GM18907 (cell line): ENCODE measurements around the gene PLEKHD1.
"Not testable (repeated sequence)": the region's sequence is repeated elsewhere in the genome, so short reads cannot be mapped to it uniquely, and the experiment has no call there.

Experiments
- ATAC-seq: cut with Tn5 transposase; IDR thresholded peaks from one replicate; pipeline ENCODE4 v1.9.1; 2021; ENCODE audit warnings: mild to moderate bottlenecking, moderate library complexity; ENCODE audit not compliant: unreplicated experiment

The PLEKHD1 gene

GRCh38 chr14:69481815-69482568 is 2.5 kb upstream of the PLEKHD1 start:
- ATAC-seq: peak; percentile 92

DNA sequence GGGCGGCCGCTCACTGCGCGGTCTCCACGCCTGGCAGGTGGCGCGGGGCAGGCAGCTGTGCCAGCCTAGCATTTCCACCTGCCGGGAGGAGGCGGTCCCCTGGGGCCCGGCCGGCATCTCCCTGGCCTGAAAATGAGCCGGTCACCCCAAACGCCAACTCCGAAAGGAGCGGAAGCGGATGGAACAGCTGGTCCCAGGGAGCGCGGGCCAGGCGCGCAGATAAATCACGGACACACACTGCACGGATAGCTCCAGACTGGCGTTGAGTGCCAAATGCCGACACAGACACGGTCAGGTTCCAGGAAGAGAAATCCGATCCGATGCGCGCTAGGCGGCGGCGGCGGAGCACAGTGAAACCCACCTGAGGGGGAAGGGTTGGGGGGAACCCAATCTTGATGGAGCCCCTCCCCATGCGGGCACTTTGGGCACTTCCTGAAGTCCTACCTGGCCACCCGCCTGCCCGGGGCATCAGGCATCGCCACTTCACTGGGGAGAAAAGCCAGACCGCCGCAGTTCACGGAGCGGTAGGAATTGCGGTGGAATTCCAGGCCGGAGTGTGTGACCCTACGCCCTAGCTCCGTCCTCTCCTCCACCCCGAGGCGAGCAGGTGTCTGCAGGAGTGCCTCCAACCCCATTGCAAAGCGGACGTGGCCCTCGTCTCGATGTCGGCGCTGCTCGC is 624 bp upstream of the PLEKHD1 start:
- no peak for ATAC-seq

GRCh38 chr14:69485315-69485660 is 760 bp downstream of the PLEKHD1 start:
- no peak for ATAC-seq

GRCh38 chr14:69485701-69486100 is 1.2 kb downstream of the PLEKHD1 start:
- no peak for ATAC-seq

DNA sequence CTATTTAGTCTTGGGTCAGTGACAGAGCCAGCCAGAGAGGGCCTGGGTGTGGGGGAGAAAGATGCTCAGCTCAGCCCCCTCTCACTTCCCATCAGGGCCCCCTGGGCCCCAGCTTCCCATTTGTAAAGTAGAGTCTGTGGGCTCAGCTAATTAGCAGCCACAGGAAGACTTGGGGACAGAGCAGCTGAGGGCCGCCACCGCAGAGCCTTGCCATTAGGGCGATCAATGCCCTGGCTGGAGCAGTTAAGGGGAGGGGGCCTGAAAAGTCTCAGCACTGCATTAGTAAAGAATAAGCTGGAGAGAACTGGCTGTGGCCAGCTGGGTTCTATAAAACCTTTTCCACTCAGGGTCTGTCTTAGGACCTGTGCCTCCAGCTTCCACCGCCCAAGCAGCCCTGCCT is 2.7 kb downstream of the PLEKHD1 start:
- no peak for ATAC-seq

GRCh38 chr14:69487771-69488170 is 3.2 kb downstream of the PLEKHD1 start:
- no peak for ATAC-seq

GRCh38 chr14:69489495-69489894 is 5.0 kb downstream of the PLEKHD1 start:
- ATAC-seq: no peak

DNA sequence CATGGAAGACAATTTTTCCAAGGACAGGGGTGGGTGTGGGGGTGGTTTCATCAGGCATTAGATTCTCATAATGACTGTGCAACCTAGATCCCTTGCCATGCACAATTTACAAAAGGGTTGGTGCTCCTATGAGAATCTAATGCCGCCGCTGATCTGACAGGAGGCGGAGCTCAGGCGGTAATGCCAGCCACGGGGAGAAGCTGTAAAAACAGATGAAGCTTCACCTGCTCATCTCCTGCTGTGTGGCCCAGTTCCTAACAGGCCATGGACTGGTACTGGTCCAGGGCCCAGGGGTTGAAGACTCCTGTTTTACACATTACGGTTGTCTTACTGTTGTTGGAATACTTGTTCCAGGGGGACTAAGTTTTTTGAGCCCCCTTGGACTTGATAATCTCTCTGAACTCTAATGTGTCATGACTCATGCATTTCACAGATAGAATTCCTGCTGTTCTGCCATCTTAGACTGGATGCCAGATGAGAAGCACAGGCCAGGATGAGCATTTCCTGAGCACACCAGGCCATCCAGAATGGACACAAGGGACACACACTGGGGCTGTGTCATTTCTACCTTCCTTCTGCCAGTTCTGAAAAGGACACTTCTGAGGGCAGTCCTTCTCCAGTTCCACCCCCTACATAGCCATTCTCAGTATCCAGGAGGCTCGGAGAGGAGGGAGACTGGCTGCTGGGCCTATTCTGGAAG is 5.8 kb downstream of the PLEKHD1 start:
- ATAC-seq: no peak

DNA sequence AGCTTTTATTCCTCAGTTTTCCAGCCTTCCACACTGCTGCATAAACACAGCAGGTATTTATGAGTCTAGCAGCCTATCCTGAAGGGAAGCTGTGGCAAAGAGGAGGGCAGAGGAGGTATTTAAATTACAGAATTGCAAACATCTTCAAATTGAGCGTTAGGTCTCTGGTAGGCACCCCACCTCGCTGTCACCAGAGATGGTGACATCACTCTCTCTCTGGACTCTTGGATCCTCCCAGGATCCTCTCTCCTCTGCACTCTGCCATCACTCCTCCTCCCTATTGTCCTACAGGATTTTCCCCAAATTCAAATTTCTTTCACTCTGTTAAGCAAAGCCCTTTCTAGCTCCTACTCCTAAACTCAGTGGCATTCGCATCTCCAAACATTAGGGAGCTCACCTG is 6.7 kb downstream of the PLEKHD1 start:
- ATAC-seq: no peak

GRCh38 chr14:69493038-69493437 is 8.5 kb downstream of the PLEKHD1 start:
- ATAC-seq: no peak

DNA sequence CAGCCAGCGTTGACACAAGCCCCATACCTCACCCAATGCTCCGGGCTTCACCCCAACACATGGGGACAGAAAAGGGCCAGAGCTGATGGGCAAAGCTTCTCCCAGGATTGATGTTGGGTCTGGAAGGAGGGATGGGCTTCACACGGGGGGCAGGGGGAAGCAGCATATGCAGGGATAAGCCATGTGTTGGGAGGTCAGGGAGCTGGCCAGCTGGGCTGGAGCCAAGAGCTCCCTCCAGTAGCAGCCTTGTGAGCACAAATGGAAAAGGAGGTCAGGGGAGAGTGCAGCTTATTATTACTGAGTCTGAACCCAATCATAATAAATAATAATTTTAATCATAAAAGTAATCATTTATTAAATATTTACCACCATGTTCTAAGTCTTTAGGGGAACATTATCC is 9.3 kb downstream of the PLEKHD1 start:
- no peak for ATAC-seq

- ATAC-seq: no peak
Observed at GRCh38 chr14:69495341-69495921, 10.9 kb downstream of the PLEKHD1 start.

- ATAC-seq: not testable (repeated sequence)
Observed at GRCh38 chr14:69497866-69498265, 13.3 kb downstream of the PLEKHD1 start.

- not testable (repeated sequence) for ATAC-seq
Observed at GRCh38 chr14:69498286-69498685, 13.8 kb downstream of the PLEKHD1 start.

DNA sequence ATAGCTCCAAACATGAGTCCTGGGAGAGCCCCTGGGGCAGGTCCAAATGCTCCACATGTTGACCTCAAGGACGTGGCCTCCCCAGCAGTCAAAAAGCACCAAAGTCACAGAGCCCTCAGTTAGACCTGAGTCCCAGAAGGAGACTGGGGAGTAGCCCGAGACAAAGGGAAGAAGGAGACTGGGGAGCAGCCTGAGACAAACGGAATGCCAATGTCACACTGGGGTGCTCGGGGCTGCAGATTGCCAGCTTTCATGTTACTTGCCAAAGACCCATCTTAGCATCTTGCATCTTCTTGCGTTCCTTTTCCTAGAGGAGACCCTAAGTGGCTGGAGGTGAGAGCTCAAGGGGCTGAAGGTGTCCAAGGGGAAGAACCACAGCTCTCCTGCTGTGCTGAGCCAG is 14.9 kb downstream of the PLEKHD1 start:
- ATAC-seq: no peak

GRCh38 chr14:69500096-69500495 is 15.6 kb downstream of the PLEKHD1 start:
- ATAC-seq: no peak

GRCh38 chr14:69500736-69501135 is 16.2 kb downstream of the PLEKHD1 start:
- ATAC-seq: no peak

- ATAC-seq: no peak
Observed at GRCh38 chr14:69501423-69501838, 16.9 kb downstream of the PLEKHD1 start.

DNA sequence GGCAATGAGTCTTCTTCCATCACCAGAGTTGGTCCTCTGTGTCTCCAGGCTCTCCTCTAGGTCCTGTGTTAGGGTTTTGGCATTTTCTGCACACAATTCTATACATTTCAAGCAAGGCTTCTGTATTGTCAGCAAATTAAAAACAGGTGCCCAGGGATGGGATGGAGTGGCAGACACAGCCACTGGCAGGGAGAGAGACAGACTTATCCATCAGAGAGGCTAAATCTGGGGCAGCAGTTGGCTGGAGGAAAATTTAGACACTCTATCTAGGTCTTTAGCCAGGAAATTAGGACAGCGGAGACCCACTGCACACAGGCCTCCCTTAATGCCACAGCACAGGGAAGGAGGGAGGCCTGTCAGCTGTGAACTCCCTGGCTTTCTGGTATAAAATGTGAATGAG is 20.2 kb downstream of the PLEKHD1 start:
- no peak for ATAC-seq

- no peak for ATAC-seq
Observed at GRCh38 chr14:69505338-69506240, 21.1 kb downstream of the PLEKHD1 start.

- no peak for ATAC-seq
Observed at GRCh38 chr14:69506241-69506595, 21.7 kb downstream of the PLEKHD1 start.
